GM18909 (cell line): ENCODE results near the gene CERS6.

ENCODE experiments used
- ATAC-seq: cut with Tn5 transposase; IDR thresholded peaks from one replicate; pipeline ENCODE4 v1.9.1; 2021; ENCODE audit warnings: mild to moderate bottlenecking; ENCODE audit not compliant: unreplicated experiment, poor library complexity

Gene CERS6

GRCh38 chr2:168685600-168686451 lies 229.8 kb downstream of the CERS6 start:
- ATAC-seq, result no peak

- no peak for ATAC-seq
These were observed 230.6 kb downstream of the CERS6 start for GRCh38 chr2:168686452-168687191.

GRCh38 chr2:168687314-168687713 lies 231.2 kb downstream of the CERS6 start:
- no peak for ATAC-seq

DNA sequence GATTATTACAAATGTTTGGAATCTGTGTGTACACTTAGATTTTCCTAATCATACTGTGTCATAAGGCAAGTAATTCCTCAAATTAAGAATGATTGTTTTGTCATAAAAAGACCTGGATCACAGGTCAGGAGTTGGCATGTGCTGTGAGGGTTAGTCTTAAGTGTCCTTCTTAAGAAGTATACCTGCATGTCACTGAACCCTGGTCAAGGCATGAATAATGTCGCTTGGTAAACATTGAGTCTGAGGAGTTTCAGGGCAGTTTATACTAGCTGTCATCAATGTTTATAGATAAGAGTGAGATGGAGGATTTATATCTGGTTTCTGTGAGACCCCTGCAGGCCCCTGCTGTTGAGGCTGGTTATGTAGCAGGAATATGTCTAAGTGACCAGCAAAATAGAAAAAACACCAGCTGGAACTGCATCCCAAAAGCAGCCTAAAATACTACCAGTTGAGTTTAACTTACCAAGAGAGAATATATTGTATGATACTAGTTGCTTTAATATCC lies 234.4 kb downstream of the CERS6 start:
- ATAC-seq, result no peak

DNA sequence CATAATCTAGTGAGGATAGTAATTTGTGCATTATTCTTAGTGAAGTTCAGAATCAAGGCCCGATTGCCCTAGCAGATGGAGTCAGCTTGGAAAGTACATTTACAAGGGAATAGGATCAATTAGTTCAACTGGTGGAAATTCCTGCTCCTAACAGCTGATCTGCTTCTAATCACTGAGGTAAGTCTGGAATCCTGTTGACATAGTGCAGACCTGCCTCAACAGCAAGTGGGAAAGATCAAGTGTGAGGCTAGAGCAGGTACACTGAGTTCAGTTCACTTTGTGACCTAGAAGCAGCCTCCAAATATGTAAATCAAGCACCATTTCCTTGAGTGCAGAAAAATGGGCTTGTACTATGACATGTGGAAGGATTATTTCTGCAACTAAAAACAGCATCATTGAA lies 235.1 kb downstream of the CERS6 start:
- no peak for ATAC-seq

DNA sequence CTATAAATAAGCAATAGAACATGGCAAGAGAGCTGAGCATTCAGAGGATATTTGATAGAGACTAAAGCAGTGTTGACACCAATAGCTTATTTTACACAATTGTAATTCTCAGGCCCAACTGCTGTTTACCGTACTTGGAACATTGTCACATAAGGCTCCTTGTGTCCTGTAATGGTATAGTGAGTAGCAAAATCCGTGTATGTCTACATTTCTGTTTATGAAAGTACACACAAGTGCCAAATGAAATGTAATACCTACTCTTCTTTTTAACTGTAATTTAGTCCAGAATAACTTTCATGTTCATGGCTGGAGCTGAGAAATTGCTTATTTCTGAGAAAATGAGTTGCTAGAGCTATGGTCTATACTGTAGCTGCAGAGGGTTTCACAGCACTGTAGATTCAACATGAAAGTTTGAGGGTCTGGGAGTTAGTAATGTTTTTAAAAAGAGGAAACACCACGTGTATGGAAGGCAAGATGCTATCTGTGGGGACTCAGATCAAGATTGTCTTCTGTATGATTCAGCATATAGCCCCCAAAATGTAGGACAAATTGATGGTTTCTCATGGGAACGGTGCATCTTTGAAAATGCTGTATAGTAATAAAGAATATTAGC lies 236.2 kb downstream of the CERS6 start:
- no peak for ATAC-seq

GRCh38 chr2:168694173-168694572 lies 238.1 kb downstream of the CERS6 start:
- ATAC-seq, result no peak

DNA sequence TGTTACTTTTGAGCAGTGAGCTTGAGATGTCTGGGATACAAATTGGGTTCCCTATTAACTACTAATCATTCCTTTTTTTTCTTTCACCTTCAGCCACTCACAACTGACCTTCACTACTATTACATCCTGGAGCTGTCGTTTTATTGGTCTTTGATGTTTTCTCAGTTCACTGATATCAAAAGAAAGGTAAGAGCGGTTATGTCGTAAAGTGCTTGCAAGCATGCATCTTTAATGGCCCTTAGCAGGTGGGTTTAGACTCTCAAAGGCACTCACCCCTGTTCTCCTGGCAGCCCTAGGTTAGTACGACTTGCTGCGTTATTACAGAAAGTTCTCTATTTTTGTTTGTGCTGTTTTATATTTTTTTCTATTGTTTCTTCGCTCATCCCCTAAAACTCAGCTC lies 238.8 kb downstream of the CERS6 start:
- no peak for ATAC-seq

DNA sequence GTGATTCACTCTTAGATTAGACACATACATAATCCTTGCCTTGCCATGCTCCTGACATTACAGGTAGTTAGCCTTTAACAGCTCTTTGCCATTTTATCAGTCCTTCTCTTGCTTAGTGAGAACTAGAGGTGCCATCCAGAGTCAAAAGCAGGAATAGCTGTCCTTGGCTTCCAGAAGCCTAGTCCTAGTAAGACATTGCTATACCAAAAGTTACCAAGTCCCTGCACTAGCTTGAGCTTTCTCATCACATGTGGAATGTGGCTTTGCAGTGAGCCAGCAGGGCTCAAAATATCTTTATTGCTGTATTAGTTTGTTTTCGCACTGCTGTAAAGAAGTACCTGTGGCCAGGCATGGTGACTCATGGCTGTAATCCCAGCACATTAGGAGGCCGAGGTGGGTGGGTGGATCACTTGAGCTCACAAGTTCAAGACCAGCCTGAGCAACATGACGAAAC lies 241.6 kb downstream of the CERS6 start:
- no peak for ATAC-seq

GRCh38 chr2:168698969-168699368 lies 242.9 kb downstream of the CERS6 start:
- no peak for ATAC-seq

DNA sequence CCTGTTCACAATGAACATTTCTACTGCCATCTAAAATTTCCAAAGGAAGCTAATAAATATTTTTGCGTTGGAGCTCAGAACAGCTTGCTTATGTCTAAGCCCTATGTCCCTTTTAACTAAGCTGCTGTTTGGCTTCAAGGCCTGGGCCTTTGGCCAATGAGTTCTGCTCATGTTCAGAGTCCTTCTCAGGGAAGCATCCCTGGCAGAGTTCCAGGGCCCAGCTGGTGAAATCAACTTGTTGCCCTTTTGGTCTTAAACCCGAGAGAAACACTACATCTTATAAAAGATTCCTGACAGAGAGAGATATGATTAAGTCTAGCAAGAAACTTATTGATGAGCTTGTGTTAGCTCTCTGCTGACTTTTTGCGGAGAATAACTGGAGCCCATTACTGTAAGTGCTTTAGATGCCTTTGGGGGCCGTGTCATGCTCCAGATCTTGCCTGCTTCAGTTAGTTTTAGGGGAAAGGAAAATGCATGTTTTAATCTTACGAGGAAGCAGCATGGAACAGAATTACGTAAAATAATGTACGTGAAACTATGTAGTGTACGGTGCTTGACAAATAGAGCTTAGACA lies 243.9 kb downstream of the CERS6 start:
- ATAC-seq, result no peak

GRCh38 chr2:168700615-168701245 lies 244.7 kb downstream of the CERS6 start:
- no peak for ATAC-seq

GRCh38 chr2:168702579-168702978 lies 246.5 kb downstream of the CERS6 start:
- no peak for ATAC-seq

DNA sequence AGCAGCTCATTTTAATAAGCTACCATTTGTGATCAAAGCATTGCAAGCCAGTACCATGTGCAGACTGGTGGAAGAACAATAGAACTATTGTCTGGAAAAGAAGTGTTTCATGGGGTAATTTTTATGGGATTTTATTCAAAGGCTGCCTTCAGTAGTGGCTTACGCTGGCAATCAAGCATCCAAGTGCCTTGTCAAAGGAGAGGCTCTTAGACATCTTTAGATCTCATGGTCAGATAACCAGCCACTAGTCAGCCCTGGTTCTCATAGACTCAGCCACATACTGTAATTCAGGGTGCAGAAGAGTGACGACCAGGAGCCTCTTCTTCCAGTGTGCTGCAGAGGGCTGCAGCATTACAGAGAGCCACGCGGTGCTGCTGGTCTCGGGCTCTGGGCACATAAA lies 247.9 kb downstream of the CERS6 start:
- no peak for ATAC-seq

DNA sequence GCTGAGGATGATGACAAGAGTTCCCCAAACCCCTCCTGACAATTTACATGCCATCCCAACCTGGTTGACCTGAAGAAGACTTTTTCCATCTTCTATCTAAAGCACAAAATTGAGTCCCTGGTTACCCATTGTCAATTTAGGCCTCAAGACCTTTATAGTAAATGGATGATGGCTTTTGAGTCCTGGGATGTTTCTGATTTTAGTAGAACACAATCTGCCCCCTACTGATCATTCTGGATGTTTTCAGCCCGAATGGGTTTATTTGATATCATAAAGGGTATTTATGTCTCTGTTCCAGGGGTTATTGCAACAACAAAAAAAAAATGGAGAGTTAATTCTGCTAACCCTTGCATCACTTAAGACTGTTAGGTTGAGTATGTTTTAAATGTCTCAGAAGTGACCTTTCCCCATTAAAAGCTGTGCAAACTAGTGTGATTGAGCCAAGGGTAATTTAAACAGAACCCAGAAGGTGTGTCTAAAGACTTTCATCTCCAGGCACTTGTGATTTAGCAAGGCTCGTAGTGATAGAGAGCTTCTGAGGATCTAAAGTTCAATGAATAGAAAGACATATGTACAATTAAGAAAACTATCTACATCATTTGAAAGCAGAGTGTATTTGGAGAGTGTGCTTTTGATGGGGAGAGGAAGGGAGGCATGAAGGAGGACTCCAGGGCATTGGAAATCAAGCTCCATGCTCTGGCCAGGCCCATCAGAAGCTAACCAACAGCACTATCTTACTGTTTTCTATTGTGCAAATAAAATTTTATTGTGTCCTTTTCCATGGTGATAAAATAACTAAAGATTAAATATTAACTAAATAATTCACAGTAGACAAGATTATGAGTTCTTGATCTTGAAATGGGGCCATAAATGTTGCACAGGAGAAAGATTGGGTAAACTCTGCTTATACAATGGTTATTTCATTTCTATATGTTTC lies 249.7 kb downstream of the CERS6 start:
- no peak for ATAC-seq

DNA sequence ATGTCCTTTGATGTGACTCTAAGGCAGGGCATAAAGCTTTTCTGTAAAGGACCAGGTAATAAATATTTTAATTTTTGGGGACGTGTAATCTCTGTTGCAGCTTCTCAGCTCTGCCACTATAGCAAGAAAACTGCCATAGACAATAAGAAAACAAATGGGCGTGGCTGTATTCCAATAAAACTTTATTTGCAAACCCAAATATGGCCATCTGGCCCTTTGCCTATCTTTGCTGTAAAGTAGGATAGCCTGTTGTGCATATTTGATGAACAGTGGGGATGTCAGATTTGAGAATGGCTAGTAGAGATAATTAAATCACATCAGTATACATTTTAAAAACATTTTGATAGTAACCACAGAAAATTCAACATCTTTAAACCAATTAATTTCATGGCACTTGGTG lies 250.7 kb downstream of the CERS6 start:
- no peak for ATAC-seq

DNA sequence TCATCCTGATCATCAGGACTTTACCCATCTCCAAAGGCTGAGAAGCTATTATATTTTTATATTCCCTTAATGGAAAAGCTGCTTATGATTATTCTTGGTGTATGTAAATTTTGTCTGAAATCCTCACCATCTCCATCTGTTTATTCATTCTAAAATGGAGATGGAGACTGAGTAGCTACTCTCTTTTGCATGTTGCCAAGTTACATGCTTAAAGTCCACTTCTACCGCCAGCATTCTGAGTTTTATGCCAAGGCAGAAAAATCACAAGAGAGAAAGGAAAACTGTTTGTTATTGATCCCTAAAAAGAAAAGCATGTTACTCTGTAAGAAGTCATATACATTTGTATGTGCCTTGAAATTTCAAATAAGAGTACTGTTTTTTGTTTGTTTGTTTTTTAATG lies 252.0 kb downstream of the CERS6 start:
- ATAC-seq, result no peak

GRCh38 chr2:168710754-168711467 lies 254.8 kb downstream of the CERS6 start:
- ATAC-seq, result no peak
